Measurements from ENCODE around the gene TTN. TPM values are rescaled to one million over a fixed set of nuclear protein-coding genes. Genes with fewer than 3 reads are reported as not detected.

The TTN gene
- total and polyA plus RNA-seq, 2 experiments from 2014 or later = 12.5 to 15.7 TPM

- TF ChIP-seq, protein P1, sequence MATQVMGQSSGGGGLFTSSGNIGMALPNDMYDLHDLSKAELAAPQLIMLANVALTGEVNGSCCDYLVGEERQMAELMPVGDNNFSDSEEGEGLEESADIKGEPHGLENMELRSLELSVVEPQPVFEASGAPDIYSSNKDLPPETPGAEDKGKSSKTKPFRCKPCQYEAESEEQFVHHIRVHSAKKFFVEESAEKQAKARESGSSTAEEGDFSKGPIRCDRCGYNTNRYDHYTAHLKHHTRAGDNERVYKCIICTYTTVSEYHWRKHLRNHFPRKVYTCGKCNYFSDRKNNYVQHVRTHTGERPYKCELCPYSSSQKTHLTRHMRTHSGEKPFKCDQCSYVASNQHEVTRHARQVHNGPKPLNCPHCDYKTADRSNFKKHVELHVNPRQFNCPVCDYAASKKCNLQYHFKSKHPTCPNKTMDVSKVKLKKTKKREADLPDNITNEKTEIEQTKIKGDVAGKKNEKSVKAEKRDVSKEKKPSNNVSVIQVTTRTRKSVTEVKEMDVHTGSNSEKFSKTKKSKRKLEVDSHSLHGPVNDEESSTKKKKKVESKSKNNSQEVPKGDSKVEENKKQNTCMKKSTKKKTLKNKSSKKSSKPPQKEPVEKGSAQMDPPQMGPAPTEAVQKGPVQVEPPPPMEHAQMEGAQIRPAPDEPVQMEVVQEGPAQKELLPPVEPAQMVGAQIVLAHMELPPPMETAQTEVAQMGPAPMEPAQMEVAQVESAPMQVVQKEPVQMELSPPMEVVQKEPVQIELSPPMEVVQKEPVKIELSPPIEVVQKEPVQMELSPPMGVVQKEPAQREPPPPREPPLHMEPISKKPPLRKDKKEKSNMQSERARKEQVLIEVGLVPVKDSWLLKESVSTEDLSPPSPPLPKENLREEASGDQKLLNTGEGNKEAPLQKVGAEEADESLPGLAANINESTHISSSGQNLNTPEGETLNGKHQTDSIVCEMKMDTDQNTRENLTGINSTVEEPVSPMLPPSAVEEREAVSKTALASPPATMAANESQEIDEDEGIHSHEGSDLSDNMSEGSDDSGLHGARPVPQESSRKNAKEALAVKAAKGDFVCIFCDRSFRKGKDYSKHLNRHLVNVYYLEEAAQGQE (IDR thresholded peaks at IDR 0.05; ENCODE audit: unreplicated experiment) = no peak
- TF ChIP-seq EZH2phosphoT487 (IDR thresholded peaks at IDR 0.05; ENCODE audit: unreplicated experiment) = no peak
- TF ChIP-seq, protein P2, sequence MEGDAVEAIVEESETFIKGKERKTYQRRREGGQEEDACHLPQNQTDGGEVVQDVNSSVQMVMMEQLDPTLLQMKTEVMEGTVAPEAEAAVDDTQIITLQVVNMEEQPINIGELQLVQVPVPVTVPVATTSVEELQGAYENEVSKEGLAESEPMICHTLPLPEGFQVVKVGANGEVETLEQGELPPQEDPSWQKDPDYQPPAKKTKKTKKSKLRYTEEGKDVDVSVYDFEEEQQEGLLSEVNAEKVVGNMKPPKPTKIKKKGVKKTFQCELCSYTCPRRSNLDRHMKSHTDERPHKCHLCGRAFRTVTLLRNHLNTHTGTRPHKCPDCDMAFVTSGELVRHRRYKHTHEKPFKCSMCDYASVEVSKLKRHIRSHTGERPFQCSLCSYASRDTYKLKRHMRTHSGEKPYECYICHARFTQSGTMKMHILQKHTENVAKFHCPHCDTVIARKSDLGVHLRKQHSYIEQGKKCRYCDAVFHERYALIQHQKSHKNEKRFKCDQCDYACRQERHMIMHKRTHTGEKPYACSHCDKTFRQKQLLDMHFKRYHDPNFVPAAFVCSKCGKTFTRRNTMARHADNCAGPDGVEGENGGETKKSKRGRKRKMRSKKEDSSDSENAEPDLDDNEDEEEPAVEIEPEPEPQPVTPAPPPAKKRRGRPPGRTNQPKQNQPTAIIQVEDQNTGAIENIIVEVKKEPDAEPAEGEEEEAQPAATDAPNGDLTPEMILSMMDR (conservative IDR thresholded peaks at IDR 0.05; ENCODE audit: low read depth in 2 of 2) = no peak
- no peak for TF ChIP-seq JUNB (IDR thresholded peaks at IDR 0.05; ENCODE audit: unreplicated experiment)
- TF ChIP-seq POLR2AphosphoS5 (IDR thresholded peaks at IDR 0.05; ENCODE audit: low read depth) = no peak
Observed at GRCh38 chr2:178630581-178630980, 176.6 kb downstream of the TTN start (continued).

DNA sequence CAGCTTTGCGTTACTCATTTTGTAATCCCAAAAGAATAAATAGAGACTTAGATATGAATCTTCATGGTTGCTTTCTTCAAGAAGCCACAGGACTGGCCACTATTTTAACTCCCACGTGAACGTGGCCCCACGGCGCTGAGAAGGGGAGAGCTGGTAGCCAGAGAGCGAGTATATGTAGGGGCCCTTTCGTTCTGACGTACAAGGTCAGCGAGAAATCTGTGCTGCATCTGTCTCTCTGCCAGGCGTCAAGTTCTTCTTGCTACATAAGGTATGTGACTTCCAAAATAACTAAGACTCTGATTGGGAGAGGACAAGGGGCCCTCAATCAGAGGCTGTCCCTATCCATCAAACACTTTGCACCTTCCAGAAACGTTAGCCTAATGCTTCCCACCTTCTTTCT, 177.8 kb downstream of the TTN start:
- H3K4me3 Mint-ChIP-seq = no peak overlapping the region
- Histone ChIP-seq H3K27me3 (ENCODE audit: insufficient read depth) (no peaks in the 10 kb centered on the region), H4K20me1 (replicated peaks; ENCODE audit: insufficient read depth) (no peaks in the 10 kb centered on the region)
- TF ChIP-seq STAT1 (IDR thresholded peaks at IDR 0.05; ENCODE audit: unreplicated experiment) (no peak), EZH2phosphoT487 (IDR thresholded peaks at IDR 0.05; ENCODE audit: unreplicated experiment) (no peak), ETS1 (IDR thresholded peaks at IDR 0.05) (no peak), JUNB (IDR thresholded peaks at IDR 0.05; ENCODE audit: unreplicated experiment) (no peak), NANOG (IDR thresholded peaks at IDR 0.05; ENCODE audit: borderline replicate concordance) (no peak), ZNF114 (CRISPR knock-in tag; IDR thresholded peaks at IDR 0.05) (no peak)
- TF ChIP-seq, protein P2 (conservative IDR thresholded peaks at IDR 0.05; ENCODE audit: low read depth in 2 of 2) = no peak
- TF ChIP-seq, protein P3, sequence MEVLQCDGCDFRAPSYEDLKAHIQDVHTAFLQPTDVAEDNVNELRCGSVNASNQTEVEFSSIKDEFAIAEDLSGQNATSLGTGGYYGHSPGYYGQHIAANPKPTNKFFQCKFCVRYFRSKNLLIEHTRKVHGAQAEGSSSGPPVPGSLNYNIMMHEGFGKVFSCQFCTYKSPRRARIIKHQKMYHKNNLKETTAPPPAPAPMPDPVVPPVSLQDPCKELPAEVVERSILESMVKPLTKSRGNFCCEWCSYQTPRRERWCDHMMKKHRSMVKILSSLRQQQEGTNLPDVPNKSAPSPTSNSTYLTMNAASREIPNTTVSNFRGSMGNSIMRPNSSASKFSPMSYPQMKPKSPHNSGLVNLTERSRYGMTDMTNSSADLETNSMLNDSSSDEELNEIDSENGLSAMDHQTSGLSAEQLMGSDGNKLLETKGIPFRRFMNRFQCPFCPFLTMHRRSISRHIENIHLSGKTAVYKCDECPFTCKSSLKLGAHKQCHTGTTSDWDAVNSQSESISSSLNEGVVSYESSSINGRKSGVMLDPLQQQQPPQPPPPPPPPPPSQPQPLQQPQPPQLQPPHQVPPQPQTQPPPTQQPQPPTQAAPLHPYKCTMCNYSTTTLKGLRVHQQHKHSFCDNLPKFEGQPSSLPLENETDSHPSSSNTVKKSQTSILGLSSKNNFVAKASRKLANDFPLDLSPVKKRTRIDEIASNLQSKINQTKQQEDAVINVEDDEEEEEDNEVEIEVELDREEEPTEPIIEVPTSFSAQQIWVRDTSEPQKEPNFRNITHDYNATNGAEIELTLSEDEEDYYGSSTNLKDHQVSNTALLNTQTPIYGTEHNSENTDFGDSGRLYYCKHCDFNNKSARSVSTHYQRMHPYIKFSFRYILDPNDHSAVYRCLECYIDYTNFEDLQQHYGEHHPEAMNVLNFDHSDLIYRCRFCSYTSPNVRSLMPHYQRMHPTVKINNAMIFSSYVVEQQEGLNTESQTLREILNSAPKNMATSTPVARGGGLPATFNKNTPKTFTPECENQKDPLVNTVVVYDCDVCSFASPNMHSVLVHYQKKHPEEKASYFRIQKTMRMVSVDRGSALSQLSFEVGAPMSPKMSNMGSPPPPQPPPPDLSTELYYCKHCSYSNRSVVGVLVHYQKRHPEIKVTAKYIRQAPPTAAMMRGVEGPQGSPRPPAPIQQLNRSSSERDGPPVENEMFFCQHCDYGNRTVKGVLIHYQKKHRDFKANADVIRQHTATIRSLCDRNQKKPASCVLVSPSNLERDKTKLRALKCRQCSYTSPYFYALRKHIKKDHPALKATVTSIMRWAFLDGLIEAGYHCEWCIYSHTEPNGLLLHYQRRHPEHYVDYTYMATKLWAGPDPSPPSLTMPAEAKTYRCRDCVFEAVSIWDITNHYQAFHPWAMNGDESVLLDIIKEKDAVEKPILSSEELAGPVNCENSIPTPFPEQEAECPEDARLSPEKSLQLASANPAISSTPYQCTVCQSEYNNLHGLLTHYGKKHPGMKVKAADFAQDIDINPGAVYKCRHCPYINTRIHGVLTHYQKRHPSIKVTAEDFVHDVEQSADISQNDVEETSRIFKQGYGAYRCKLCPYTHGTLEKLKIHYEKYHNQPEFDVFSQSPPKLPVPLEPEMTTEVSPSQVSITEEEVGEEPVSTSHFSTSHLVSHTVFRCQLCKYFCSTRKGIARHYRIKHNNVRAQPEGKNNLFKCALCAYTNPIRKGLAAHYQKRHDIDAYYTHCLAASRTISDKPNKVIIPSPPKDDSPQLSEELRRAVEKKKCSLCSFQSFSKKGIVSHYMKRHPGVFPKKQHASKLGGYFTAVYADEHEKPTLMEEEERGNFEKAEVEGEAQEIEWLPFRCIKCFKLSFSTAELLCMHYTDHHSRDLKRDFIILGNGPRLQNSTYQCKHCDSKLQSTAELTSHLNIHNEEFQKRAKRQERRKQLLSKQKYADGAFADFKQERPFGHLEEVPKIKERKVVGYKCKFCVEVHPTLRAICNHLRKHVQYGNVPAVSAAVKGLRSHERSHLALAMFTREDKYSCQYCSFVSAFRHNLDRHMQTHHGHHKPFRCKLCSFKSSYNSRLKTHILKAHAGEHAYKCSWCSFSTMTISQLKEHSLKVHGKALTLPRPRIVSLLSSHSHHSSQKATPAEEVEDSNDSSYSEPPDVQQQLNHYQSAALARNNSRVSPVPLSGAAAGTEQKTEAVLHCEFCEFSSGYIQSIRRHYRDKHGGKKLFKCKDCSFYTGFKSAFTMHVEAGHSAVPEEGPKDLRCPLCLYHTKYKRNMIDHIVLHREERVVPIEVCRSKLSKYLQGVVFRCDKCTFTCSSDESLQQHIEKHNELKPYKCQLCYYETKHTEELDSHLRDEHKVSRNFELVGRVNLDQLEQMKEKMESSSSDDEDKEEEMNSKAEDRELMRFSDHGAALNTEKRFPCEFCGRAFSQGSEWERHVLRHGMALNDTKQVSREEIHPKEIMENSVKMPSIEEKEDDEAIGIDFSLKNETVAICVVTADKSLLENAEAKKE (CRISPR knock-in tag; IDR thresholded peaks at IDR 0.05) = no peak

More for the DNA sequence above, 177.8 kb downstream of the TTN start:
- Mint-ChIP-seq H3K9me3 (no peaks in the 10 kb centered on the region), H3K27ac (0 out of 2 replicates have a peak overlapping the region, but pooled peaks have one; percentile 19), H3K27me3 (ENCODE audit: insufficient read depth, low read depth, poor library complexity) (no peaks in the 10 kb centered on the region), H3K4me1 (peaks cover 11% of the 10 kb centered on the region), H3K36me3 (ENCODE audit: low read depth) (no peaks in the 10 kb centered on the region)
- no peaks in the 10 kb centered on the region for H3K36me3 ChIP-seq (ENCODE audit: insufficient read depth)
- no peak overlapping the region for H2AFZ ChIP-seq
- no peak for ATAC-seq
- peaks cover 6% of the 10 kb centered on the region for H3K4me1 ChIP-seq (ENCODE audit: insufficient read depth)
- no peaks in the 10 kb centered on the region for H3K79me2 ChIP-seq (replicated peaks; ENCODE audit: insufficient read depth)
- no peak overlapping the region for H3K27ac ChIP-seq (ENCODE audit: low read depth)
- H3K9me2 ChIP-seq (ENCODE audit: insufficient read depth) = no peaks in the 10 kb centered on the region
- H3K4me3 ChIP-seq = no peak overlapping the region
- DNase-seq (ENCODE audit: low spot score) = no peak
- H3F3A ChIP-seq (replicated peaks; ENCODE audit: low read depth) = no peaks in the 10 kb centered on the region
- H3K4me2 ChIP-seq = no peak overlapping the region
